Activated CD4-positive, alpha-beta T cell treated with anti-CD3 and anti-CD28 coated beads, Interleukin-2, amount 50 U/mL, for 16 hours (primary cell): ENCODE results near the gene UBA1.

Experiments used
- DNase-seq: peaks from one replicate; pipeline ENCODE4 v3.0.0-alpha.2; 2020

UBA1 gene

DNA sequence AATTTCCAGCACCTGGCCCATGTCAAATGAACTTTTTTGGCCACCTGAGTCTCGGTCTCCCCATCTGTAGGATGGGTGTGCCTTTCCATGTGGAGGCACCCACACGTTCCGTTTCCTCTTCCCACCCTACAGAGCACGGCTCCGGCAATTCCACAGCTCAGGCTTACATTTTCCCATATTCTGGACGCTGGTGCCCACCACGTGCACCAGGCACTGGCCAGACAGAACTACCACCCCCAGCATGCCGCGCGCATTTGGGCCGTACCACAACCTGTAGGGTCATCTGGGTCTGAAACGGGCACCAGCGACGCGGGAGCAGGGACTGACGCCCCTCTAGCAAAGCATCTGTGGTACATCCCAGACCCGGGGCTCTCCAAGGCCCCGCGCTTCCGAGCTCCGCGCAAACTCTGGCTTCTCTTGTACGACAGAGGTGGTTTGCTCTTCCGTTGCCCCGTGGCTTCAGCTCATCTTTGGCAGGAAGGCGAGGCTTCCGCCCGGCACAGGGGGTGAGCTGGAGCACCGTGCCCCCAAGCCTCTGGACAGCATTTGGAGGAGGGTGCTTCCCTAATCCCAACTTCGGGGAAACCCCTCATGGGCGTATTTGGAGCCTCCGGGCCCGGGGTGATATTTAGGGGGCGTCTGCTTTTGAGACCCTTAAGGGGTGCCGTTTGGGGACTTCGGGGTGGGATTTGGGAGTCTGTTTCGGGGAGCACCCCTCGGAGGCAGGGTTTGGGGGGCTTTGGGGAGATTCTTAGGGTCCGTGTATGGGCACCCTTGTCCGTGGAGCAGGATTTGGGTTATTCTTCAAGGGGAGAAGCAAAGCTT lies 3.0 kb upstream of the UBA1 start:
- peak; percentile 92 for DNase-seq

DNA sequence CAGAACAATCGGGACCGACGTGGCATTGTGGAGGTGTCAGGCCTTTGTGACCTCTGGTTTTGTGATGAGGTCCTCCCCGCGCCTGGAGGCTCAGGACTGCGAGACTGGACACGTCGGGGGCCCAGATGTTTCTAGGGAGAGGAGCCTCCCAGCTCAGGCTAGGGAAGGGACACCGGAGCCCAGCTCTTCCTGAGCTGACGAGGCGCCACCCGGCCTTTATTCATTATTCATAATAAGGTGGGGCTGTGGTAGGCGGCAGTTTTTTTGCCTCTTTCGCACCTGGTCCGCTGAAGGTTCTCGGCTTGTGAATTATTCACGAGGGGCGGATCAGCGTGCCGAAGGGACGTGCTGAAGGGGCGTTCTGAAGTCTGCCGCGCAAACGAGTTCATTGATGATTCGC lies 2.3 kb upstream of the UBA1 start:
- DNase-seq = peak; percentile 48

DNA sequence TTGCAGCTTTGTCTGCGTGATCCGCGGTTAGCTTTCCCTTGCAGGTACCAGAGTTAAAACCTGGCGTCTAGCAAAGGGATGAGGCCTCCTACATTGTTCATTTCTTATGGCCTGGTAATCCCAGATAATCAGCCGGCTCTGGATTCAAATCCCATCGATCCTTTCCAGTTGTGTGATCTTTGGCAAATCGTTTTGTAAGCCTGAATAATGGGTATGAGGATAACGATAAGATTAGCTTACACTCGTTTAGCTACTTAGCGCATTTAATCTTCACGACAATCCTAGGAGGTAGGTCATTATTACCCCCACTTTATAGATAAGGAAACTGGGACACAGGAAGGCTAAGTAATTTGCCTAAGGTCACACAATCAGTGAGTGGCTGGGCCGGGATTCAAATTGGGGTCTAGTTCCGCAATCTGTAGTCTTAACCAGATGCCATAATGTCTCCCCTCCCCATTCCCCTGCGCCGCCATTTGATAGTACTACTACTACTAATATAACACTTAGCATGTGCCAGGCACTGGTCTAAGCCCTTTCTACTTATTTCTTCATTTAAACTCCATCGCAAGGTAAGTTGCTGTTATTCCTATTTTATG lies 1.7 kb upstream of the UBA1 start:
- DNase-seq = no peak

DNA sequence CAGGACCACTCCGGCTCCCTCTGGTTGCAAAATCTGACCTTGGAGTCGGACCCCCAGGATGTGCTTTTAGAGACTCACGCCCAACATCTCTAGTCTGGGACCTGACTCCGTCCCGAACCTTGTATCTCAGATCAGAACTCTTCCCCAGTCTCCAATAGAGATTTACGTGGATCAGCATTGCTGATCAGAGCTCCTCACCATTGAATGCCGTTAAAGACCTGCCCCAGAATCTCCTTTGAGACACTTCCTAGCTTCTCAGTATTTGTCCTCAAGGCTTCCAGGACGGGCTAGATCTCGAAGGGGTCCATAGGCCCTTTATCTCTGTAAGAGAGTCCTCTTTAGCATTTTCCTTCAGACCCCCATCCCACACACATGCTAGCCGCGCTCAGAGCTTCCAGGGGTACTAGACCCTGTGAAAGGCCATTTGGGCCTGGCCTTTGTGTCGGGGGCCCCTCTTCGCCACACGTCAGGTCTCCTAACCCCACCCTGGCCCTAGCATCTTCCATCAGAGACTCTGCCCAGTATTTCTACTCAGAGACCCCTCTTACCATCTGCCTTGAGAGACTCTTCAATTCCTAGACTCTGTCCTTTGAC lies 662 bp downstream of the UBA1 start:
- DNase-seq = no peak

DNA sequence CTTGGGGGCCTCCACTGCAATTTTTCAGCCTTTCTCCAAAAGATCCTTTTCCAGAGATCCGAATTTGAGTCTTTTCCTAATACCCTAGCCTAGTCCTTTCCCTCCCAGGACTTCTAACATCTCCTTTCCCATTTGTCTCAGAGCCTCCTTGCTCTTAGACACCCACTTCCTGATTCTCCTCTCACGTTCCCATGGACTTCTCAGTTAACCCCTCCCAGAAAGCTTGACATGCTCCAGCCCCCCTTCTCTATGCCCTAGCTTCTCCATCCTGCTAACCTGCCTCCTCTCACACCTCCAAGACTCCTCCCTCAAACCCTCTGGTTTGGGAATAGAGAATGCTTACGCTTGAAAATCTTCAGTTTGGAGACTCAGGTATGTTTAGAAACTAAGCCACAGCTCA lies 2.5 kb downstream of the UBA1 start:
- no peak for DNase-seq

DNA sequence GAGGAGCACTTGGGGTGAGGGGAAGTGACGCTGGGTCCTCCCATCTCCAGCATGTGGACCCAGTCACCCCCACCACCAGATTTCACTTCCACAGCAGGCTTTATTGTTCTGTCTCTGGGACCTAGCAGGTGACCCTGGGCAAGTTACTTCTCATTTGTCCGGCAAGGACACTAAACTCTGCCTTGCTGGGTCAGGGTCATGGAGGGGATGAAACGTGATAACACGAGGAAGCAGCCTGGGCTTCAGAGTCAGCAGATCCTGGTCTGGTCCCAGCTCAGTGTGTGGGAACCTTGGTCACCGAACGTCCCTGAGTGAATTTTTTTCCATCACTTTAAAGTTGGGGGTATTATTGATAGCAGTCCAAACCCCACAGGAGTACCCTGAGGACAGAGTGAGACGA lies 3.9 kb downstream of the UBA1 start:
- DNase-seq = no peak

DNA sequence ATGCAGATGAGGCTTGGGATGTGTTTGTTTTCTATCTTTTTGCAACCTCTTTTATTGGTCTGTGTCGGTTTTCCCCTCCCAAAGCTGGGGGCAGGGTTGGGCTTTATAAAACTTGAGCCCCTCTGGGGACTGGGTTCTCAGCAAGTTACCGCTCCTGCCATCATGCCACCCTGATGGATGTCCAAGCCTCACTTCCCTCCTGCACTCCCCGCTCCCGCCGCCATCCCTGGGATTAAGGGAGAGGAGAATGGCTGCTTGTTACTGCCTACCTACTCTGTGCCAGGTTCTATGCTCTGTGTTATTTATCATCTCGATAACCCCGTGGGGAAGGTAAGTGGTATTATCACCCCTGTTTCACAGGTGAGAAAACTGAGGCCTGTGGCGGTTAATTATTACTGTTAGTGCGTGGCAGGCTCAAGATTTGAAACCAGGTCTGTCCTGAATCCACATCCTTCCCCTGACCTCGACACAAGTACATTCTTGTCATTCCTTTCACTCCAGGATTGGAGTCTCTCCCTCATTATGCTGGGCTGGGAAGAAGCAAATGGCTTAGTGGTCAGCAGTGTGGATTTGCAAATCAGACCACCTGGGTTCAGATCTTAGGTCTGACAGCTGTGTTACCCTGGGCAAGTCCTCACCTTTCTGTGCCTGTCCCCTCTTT lies 4.5 kb downstream of the UBA1 start:
- no peak for DNase-seq

DNA sequence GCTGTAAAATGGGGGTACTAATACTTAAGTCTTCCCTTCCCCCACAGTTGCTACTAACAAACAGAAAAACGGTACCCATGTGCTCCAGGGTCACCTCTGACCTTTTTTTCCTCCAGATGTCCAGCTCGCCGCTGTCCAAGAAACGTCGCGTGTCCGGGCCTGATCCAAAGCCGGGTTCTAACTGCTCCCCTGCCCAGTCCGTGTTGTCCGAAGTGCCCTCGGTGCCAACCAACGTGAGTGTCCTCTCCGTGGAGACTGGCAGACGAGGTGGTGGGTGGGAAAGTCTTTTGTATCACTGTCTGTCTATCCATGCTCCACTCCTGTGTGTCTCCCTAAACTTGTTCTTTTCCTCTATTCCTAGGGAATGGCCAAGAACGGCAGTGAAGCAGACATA lies 5.1 kb downstream of the UBA1 start:
- no peak for DNase-seq

DNA sequence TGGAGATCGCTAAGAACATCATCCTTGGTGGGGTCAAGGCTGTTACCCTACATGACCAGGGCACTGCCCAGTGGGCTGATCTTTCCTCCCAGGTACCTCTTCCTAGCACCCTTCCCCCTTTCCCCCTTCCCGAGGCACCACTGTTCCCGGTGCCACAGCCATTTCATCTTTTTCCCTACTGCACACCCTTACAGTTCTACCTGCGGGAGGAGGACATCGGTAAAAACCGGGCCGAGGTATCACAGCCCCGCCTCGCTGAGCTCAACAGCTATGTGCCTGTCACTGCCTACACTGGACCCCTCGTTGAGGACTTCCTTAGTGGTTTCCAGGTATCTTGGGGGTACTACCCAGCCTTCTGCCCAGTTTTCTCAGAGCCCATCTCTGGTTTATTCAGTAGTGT lies 5.7 kb downstream of the UBA1 start:
- DNase-seq = no peak

DNA sequence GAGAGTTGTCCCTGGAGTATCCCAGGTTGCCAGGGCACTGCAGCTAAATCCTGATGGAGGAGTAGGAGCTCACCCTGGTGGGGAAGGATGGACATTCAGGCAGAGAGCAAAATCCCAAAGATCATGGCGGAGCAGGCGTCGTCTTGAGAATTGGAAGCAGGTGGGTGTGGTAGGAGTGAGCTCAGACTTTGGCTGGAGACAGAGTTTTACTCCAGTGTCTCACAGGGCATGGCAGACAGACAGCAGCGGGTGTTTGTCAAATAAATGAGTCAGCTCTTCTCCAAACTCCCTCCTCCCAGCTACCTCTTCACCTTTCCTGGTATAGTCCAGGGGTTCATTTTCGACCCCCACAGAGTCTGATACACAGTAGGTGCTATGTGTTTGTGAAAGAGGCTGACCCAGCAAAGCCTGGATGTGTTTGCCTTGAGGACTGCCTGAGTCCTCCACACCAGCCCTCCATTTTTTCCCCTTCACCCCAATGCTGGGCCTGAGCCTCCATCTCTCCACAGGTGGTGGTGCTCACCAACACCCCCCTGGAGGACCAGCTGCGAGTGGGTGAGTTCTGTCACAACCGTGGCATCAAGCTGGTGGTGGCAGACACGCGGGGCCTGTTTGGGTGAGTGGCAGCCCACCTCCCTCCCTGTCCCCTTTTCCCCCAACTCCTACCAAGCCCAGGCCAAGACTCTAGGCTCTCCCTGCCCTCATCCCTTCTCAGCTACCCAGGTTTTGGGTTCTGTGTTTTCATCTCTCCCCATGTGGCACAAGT lies 6.9 kb downstream of the UBA1 start:
- no peak for DNase-seq

DNA sequence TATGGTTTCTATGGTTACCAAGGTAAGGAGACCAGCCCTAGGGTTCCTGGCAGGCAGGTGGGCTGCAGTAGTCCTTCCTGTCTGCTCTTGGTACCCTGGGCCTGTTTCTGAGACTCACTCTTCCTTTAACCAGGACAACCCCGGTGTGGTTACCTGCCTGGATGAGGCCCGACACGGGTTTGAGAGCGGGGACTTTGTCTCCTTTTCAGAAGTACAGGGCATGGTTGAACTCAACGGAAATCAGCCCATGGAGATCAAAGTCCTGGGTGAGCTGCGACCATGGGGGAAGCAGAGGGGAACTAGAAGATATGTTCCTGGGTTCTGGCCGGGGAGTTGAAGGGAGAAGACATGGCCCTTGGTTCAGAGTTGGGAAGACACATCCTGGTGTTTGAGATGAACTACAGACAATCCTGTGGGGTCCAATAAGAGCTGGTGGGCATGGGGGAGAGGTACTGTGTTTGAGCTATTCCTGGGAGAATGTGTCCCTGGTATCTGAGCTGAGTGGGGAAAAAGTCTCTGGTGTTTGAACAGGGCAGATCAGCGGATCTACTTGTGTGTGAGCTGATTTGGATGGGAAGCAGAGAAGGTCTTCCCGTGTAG lies 7.8 kb downstream of the UBA1 start:
- DNase-seq = no peak

DNA sequence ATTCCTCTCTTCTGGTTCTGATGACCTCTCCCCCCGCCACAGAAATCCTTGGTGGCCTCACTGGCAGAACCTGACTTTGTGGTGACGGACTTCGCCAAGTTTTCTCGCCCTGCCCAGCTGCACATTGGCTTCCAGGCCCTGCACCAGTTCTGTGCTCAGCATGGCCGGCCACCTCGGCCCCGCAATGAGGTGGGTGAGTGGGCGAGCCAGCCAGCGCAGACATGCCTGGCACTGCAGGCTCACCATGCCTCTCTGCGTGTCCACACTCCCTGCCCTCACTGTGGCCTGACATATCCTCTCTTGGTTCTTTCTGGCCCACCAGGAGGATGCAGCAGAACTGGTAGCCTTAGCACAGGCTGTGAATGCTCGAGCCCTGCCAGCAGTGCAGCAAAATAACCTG lies 8.7 kb downstream of the UBA1 start:
- DNase-seq = no peak

DNA sequence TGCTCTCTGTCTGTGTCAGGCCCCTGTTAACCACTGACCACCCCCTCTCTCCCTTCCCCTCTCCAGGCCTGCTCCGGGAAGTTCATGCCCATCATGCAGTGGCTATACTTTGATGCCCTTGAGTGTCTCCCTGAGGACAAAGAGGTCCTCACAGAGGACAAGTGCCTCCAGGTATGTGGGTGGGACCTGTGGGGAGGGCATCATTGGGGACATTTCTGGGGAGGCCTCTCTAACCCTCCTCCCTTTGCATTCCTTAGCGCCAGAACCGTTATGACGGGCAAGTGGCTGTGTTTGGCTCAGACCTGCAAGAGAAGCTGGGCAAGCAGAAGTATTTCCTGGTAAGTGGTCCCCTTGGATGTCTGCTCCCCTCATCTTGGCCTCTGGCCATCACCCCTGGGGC lies 9.2 kb downstream of the UBA1 start:
- no peak for DNase-seq

DNA sequence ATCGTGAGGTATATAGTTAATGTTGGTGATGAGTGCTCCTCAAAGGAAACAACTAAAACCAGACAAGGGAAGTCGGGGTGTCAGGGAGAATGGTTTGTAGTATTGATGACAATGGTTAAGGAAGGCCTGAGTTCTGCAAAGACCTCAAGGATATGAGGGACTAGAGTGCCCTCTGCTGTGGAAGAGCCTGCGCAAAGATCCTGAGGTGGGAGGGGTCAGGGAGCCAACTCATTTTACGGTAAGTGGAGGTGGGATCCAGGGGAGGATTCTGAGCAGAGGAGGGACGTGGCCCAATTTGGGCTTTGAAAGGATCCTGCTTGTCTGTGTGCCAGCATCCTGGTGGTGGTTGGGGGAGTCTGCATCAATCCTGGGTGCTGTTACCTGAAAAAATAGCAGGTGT lies 11.3 kb downstream of the UBA1 start:
- DNase-seq = no peak

DNA sequence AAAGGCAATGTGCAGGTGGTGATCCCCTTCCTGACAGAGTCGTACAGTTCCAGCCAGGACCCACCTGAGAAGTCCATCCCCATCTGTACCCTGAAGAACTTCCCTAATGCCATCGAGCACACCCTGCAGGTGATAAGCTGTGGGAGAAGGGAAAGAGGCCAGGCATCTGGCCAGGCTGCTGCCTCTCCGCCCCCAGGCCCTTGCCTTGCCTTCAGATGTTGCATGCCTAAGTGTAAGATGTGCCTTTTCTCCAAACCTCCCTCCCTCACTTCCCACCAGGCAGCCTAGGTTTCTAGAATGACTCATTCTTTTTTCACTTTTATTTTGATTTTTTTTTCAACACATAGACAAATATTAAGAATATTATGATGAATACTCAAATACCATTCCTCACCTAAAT lies 12.7 kb downstream of the UBA1 start:
- no peak for DNase-seq

DNA sequence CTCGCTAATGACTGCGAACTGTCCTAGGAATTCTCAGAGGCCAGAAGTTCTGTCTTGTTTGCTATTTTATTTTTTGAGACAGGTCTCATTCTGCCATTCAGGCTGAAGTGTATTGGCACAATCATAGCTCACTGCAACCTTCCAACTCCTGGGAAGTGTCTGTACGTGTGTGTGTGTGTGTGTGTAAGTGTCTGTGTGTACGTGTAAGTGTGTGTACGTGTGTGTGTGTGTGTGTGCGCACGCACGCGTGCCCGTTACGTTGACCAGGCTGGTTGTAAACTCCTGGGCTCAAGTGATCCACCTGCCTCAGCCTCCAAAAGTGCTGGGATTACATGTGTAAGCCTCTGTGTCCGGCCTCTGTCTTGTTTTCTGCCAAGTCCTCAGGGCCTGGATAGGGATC lies 14.5 kb downstream of the UBA1 start:
- no peak for DNase-seq

DNA sequence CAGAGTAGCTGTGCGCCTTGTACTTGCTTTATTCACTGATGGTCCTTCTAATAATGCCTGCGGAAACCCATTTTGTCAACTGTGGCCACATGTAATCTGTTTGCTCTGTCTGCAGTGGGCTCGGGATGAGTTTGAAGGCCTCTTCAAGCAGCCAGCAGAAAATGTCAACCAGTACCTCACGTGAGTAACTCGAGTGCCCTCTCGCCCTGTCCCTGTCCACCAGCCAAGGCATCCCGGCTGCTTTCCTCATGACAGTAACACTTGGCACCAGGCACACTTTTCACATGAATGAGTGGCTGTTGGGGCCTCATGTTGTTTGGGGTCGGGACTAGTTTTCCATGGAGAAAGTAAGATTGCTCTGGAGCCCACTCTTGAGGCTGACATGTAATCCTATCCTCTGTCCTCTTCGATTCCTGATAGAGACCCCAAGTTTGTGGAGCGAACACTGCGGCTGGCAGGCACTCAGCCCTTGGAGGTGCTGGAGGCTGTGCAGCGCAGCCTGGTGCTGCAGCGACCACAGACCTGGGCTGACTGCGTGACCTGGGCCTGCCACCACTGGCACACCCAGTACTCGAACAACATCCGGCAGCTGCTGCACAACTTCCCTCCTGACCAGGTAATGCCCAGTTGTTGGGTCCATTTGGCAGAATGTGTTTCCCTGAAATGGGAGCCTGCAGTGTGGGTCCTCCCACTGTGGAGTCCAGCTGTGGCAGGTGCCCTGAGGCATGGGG lies 16.0 kb downstream of the UBA1 start:
- no peak for DNase-seq

DNA sequence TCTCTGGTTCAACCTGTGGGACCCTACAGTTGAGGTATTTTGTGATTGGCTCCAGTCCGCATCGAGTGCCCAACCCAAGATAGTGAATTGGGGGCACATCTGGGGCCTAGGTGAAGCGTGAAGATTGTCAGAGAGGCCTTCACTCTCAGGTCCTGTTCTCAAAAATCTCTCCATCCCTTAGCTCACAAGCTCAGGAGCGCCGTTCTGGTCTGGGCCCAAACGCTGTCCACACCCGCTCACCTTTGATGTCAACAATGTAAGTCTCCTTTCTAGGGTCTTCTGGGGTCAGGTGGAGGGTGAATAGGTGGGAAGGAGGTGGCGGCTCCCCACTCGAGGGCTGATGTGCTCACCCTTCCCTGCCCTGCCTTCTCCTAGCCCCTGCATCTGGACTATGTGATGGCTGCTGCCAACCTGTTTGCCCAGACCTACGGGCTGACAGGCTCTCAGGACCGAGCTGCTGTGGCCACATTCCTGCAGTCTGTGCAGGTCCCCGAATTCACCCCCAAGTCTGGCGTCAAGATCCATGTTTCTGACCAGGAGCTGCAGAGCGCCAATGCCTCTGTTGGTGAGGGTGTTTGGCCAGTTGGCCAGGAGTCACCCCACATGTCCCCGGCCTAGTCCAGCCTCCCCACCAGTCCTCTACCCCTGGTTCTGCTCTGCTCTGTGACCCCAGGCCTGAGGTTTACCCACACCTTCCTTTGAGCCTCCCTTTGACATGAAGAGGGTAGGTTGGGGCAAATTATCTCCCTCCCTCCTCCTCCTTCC lies 17.2 kb downstream of the UBA1 start:
- no peak for DNase-seq

DNA sequence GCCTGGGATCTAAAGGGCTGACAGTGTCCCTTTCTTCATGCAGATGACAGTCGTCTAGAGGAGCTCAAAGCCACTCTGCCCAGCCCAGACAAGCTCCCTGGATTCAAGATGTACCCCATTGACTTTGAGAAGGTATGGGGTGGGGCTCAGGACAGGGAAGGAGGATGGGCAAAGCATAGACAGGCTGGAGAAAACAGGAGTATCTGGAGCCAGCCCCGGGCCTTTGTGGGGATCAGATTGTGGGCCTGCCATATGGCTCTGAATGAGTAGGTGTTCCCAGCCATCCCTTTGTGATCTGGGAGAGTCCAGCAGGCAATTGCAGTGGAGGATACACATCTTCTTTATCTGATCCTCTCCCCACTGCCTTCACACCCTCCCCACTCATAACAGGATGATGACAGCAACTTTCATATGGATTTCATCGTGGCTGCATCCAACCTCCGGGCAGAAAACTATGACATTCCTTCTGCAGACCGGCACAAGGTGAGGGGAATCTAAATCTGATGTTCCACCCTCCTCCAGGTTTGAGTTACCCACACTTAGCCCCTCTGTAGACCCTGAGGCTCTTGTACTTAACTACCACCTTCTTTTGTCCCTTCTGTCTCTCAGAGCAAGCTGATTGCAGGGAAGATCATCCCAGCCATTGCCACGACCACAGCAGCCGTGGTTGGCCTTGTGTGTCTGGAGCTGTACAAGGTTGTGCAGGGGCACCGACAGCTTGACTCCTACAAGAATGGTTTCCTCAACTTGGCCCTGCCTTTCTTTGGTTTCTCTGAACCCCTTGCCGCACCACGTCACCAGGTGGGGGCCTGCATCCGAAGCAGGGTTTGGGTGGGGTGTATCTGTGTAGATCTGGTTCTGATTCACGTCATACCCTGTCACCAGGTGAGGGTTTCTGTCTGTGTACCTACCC lies 19.0 kb downstream of the UBA1 start:
- no peak for DNase-seq

DNA sequence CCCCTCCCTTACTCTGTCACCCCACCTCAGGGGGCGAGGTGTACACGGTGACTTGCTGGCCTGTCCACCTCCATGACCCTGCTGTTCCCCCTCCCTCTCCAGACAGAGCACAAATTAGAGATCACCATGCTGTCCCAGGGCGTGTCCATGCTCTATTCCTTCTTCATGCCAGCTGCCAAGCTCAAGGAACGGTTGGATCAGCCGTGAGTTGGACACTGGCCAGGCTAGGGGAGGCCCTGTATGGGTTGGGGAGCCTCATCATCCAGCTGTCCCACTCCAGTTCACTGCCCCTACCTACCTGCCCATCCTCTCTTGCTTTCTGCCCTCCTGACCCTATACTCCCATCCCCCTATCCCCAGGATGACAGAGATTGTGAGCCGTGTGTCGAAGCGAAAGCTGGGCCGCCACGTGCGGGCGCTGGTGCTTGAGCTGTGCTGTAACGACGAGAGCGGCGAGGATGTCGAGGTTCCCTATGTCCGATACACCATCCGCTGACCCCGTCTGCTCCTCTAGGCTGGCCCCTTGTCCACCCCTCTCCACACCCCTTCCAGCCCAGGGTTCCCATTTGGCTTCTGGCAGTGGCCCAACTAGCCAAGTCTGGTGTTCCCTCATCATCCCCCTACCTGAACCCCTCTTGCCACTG lies 20.9 kb downstream of the UBA1 start:
- no peak for DNase-seq
